Keratinocyte (primary cell): ENCODE measurements around the gene IL17REL.

Experiments
- EZH2 ChIP-seq: IDR thresholded peaks from one replicate; pipeline ENCODE4 v1.6.1; 2012; ENCODE audit warnings: inconsistent platforms, mild to moderate bottlenecking, low read length, moderate library complexity
- TF ChIP-seq, protein P1 (sequence below), 3 experiments: IDR thresholded peaks in 1 of 3; conservative IDR thresholded peaks in 1 of 3; optimal IDR thresholded peaks in 1 of 3; 2 replicates in 2 of 3; 3 replicates in 1 of 3; pipeline versions ENCODE3 to v1.5.1; 2011; ENCODE audit warnings: low read length in 3 of 3, mild to moderate bottlenecking in 3 of 3, moderate library complexity in 2 of 3, control low read depth in 1 of 3, inconsistent platforms in 1 of 3; ENCODE audit not compliant: insufficient read depth in 2 of 3; ENCODE audit errors: extremely low read depth in 1 of 3

DNA sequence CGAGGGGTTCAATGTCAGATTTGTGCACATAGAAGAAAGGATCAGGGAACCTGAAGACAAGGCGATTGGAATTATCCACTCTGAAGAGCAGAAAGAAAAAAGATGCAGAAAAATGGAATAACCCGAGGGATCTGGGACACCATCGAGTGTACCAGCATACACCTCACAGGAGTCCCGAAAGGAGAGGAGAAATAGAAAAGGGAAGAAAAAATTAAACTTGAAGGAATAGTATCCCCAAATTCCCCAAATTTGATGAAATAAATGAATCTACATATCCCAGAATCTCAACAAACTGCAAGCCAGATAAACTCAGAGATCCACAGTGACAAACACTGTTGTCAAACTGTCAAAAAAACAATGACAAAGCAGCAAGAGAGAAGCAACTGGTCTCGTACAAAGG is 21.4 kb downstream of the IL17REL start:
- TF ChIP-seq EZH2 = no peak
- TF ChIP-seq, protein P1, sequence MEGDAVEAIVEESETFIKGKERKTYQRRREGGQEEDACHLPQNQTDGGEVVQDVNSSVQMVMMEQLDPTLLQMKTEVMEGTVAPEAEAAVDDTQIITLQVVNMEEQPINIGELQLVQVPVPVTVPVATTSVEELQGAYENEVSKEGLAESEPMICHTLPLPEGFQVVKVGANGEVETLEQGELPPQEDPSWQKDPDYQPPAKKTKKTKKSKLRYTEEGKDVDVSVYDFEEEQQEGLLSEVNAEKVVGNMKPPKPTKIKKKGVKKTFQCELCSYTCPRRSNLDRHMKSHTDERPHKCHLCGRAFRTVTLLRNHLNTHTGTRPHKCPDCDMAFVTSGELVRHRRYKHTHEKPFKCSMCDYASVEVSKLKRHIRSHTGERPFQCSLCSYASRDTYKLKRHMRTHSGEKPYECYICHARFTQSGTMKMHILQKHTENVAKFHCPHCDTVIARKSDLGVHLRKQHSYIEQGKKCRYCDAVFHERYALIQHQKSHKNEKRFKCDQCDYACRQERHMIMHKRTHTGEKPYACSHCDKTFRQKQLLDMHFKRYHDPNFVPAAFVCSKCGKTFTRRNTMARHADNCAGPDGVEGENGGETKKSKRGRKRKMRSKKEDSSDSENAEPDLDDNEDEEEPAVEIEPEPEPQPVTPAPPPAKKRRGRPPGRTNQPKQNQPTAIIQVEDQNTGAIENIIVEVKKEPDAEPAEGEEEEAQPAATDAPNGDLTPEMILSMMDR (optimal IDR thresholded peaks at IDR 0.05 in 1 of 3, IDR thresholded peaks at IDR 0.05 in 1 of 3, conservative IDR thresholded peaks at IDR 0.05 in 1 of 3; ENCODE audit: extremely low read depth in 1 of 3, insufficient read depth in 2 of 3, low read length in 3 of 3) = no peak
